ENCODE results near the gene PRCC. TPM values are rescaled to one million over a fixed set of nuclear protein-coding genes. Genes with fewer than 3 reads are reported as not detected.
A peak's percentile ranks its signal among the peaks of the same experiment; 100 is the strongest.

PRCC gene
- total RNA-seq, 1 donor, result 28.3 TPM

DNA sequence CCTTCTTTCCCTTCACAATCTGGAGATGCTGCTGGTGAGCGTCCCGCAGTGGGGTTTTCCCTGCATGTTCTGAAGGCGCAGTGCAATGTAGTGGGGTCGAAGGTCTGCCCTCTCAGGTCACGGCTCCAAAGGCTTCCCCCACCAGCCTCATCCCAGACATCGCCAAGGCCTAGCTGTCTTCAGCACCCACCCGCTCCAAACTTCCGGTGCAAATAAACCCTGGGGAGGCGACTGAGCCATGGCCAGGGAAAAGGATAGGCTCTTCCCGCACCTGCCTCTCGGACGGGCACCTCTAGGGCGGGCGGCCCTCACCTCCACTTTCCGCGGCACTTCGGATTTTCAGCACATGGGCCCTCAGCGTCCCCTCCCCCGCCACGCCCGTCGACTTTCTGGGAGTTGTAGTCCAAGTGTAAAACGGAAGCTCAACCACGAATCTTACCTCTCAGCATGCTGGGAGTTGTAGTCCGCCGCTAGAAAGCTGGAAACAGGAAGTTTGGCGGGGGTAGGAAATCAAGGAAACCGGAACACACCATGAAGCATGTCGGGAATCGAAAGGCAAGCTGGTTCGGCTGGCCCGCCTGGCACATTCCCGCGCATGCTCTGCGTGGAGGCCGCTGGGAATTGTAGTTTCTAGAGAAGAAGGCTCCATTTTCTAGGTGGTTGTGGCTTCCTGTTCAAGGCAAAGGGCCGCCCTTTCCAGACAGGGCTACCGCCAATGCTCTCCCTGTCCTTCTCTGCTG is 26.4 kb upstream of the PRCC start, which contains the start of gene MRPL24:
TSS of gene MRPL24 (minus strand) at position 348 of the 740 bp plus-strand sequence. CDS start 2,384 bp downstream, outside the sequence.
- DNase-seq (ENCODE audit: low read depth), result peak; percentile 99
- TF ChIP-seq, protein P1, sequence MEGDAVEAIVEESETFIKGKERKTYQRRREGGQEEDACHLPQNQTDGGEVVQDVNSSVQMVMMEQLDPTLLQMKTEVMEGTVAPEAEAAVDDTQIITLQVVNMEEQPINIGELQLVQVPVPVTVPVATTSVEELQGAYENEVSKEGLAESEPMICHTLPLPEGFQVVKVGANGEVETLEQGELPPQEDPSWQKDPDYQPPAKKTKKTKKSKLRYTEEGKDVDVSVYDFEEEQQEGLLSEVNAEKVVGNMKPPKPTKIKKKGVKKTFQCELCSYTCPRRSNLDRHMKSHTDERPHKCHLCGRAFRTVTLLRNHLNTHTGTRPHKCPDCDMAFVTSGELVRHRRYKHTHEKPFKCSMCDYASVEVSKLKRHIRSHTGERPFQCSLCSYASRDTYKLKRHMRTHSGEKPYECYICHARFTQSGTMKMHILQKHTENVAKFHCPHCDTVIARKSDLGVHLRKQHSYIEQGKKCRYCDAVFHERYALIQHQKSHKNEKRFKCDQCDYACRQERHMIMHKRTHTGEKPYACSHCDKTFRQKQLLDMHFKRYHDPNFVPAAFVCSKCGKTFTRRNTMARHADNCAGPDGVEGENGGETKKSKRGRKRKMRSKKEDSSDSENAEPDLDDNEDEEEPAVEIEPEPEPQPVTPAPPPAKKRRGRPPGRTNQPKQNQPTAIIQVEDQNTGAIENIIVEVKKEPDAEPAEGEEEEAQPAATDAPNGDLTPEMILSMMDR (IDR thresholded peaks at IDR 0.05; ENCODE audit: insufficient read depth, low read length), result no peak
- H3K4me3 ChIP-seq (ENCODE audit: low read depth, low read length), result peak within 1 kb of the TSS; percentile 97

DNA sequence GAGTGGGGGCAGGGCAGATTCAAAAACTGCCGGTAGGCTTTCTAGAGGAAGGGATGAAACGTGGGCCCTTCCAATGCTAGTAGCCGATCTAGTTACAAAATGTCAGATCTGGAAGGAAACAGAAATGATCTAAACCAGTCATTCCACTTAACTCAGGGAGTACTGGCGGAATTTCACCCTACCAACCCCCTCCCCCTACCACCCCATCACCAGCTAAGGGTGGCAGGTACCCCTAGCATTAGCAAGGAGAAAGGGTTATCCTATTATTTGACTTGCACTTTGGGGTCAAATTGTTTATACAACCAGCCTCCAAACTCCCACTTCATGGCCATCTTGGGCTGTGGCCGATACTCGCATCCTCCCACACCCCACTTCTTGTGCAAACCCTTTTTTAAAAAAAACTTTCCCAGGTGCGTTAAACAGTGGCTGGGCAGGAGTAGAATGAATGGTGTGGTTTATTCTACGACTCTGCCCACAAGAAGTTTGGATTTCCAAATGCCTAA is 25.8 kb upstream of the PRCC start:
- TF ChIP-seq, protein P1 (IDR thresholded peaks at IDR 0.05; ENCODE audit: insufficient read depth, low read length), result no peak
- no peak for DNase-seq (ENCODE audit: low read depth)
- peak overlapping the region; percentile 45 for H3K4me3 ChIP-seq (ENCODE audit: low read depth, low read length)

DNA sequence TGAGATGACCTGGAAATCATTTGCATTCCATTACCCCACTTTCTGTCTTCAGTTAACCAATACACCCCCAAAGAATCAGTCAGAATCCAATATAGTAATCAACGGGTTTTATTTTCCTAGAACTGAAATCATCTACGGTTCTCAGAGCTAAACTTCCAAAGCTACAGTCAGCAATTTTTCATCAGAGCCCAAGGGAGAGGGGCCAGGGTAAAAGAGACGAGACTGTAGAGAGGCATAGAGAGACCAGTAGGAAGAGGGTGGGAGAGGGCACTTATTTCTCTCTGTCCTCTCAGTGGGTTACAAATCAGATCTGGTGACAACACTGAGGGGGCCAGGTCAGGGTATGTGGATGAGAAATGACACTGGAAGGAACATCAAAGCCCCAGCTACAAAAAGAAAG is 25.3 kb upstream of the PRCC start:
- no peak for DNase-seq (ENCODE audit: low read depth)
- H3K4me3 ChIP-seq (ENCODE audit: low read depth, low read length), result no peak overlapping the region
- TF ChIP-seq, protein P1 (IDR thresholded peaks at IDR 0.05; ENCODE audit: insufficient read depth, low read length), result no peak

- no peak for DNase-seq (ENCODE audit: low read depth)
- no peak overlapping the region for H3K4me3 ChIP-seq (ENCODE audit: low read depth, low read length)
- TF ChIP-seq, protein P1 (IDR thresholded peaks at IDR 0.05; ENCODE audit: insufficient read depth, low read length), result no peak
Observed at GRCh38 chr1:156742801-156743200, 24.5 kb upstream of the PRCC start.

DNA sequence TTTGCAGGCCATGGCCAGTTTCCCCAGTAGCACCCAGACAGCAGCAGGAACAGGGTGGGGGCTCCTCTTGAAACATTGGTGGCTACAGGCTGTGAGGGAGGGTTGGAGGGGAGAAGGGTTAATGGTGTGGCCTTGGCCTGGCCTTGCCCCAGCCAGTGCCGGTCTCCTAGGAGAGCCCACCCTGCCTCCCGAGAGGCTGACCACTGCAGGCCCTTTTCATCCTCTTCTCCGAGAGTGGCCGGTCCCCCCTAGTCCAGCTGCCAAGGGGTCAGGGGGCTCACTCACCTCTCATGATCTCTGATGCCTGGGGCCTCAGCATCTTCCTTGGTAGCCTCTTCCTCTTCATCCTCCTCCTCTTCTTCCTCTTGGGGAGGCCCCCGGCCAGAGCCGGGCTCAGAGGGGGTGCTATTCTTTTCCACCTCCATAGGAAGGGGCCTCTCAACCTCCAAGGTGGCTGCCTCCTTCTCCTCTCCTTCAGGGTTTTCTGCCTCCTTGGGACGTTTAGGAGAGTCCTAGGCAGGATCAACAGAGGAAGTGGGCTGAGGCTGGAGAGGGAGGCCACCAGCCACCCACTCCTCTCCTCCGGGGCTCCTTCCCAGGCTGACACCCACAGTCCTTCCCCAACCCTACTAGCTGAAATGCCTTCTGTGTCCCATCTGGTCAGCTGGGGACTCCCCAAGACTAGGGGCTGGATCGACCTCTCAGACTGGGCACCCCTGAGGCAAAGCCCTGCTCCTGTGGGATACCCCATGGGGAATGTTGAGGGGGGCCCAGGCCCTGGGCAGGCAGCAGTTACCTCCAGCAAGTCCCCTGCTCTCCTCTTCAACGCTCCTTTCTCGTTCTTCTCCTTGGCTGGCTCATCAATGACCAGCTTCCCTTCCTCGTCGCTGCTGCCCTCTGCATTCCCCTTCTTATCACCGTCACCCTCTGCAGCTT is 23.7 kb upstream of the PRCC start:
- TF ChIP-seq, protein P1 (IDR thresholded peaks at IDR 0.05; ENCODE audit: insufficient read depth, low read length), result no peak

DNA sequence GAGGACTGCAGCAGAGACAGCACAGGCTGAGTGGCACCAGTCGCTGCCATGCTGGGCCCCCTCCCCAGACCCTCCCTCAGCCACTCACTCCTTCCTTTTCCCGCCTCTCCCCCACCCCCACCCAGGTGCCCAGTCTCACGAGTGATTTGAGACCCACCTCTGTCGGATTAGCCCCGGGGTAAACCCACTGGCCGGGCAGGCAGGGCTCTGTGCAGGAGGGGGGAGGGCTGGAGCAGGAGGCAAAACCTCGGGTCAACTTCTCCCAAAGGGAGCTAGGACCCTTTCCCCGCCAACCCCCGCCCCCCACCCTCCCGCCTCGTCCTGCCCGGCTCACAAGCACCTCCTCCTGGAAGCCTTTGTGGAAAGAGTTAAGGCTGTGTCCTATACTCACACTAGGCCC is 23.0 kb upstream of the PRCC start:
- no peak overlapping the region for H3K4me3 ChIP-seq (ENCODE audit: low read depth, low read length)
- TF ChIP-seq, protein P1 (IDR thresholded peaks at IDR 0.05; ENCODE audit: insufficient read depth, low read length), result no peak
- DNase-seq (ENCODE audit: low read depth), result no peak

More for the DNA sequence above, 23.7 kb upstream of the PRCC start:
- DNase-seq (ENCODE audit: low read depth), result no peak
- H3K4me3 ChIP-seq (ENCODE audit: low read depth, low read length), result no peak overlapping the region
